ENCODE measurements around the gene ADAMTS2. TPM values are rescaled to one million over a fixed set of nuclear protein-coding genes. Genes with fewer than 3 reads are reported as not detected.
A peak's percentile ranks its signal among the peaks of the same experiment; 100 is the strongest.

ADAMTS2 gene
- total and polyA plus RNA-seq, 2 of the 4 experiments (the other 2 are of a cell fraction), result 19.0 to 58.8 TPM

GRCh38 chr5:179142434-179143198 lies 202.6 kb downstream of the ADAMTS2 start:
- in situ Hi-C loops (cut with MboI; ENCODE audit: low sequenced_read_pairs), result no loop called here
- ATAC-seq (ENCODE audit: low read depth), result peak; percentile 70
- Histone ChIP-seq H3K27ac (ENCODE audit: insufficient read depth, low read length) (no peak overlapping the region; the same call in 1 of the 2 replicates), H2BK20ac (ENCODE audit: low read depth, low read length) (peak overlapping the region; percentile 11; the same call in 1 of the 2 replicates), H3K27me3 (ENCODE audit: control insufficient read depth, insufficient read depth, low read length) (no peaks in the 10 kb centered on the region), H4K91ac (ENCODE audit: insufficient read depth, low read depth, low read length) (peak overlapping the region; percentile 31; the same call in 1 of the 2 replicates), H3K9ac (ENCODE audit: low read depth, low read length) (no peak overlapping the region), H4K8ac (ENCODE audit: low read depth in 2 of 2, low read length in 2 of 2) (peak overlapping the region in 1 of 2 experiments; percentile 84; a peak in 2 of 4 replicates), H3K23ac (ENCODE audit: low read depth, low read length) (no peak overlapping the region), H3K36me3 (ENCODE audit: control insufficient read depth, insufficient read depth, low read length) (no peaks in the 10 kb centered on the region), H3K14ac (replicated peaks; ENCODE audit: low read depth, low read length) (no peak overlapping the region; the same call in 1 of the 2 replicates), H2BK120ac (ENCODE audit: low read depth, low read length) (peak overlapping the region; percentile 52), H2AK9ac (replicated peaks; ENCODE audit: low read depth, low read length, poor library complexity) (no peak overlapping the region), H2AK5ac (ENCODE audit: low read depth, low read length) (peak overlapping the region; percentile 48), H3K79me1 (ENCODE audit: low read depth in 1 of 2, low read length in 2 of 2) (no peaks in the 10 kb centered on the region), H3K4me3 (ENCODE audit: insufficient read depth, low read depth, low read length) (no peak overlapping the region), H2BK5ac (ENCODE audit: low read depth, low read length, poor library complexity, severe bottlenecking) (peak overlapping the region; percentile 61), H2BK15ac (ENCODE audit: low read depth, low read length) (peak overlapping the region; percentile 1; the same call in 1 of the 3 replicates), H3K56ac (ENCODE audit: extremely low read depth, insufficient read depth, low read length) (no peak overlapping the region), H3K4ac (ENCODE audit: low read depth, low read length) (peak overlapping the region; percentile 49; the same call in 1 of the 2 replicates), H3K9me1 (ENCODE audit: insufficient read depth, low read length) (peaks cover 3% of the 10 kb centered on the region; the same call in 1 of the 2 replicates), H2AFZ (replicated peaks; ENCODE audit: low read length, poor library complexity) (no peak overlapping the region), H4K20me1 (ENCODE audit: insufficient read depth, low read length) (no peaks in the 10 kb centered on the region), H3K4me1 (ENCODE audit: control insufficient read depth, insufficient read depth, low read length) (peaks cover 5% of the 10 kb centered on the region), H3K9me3 (ENCODE audit: control insufficient read depth, insufficient read depth, low read length) (no peaks in the 10 kb centered on the region), H3K4me2 (ENCODE audit: low read depth, low read length) (0 out of 2 replicates have a peak overlapping the region, but pooled peaks have one; percentile 12), H3K18ac (ENCODE audit: low read depth, low read length) (no peak overlapping the region; the same call in 1 of the 2 replicates), H4K5ac (ENCODE audit: low read depth, low read length) (peak overlapping the region; percentile 24; the same call in 1 of the 2 replicates)
- intact Hi-C loops (cut with micrococcal nuclease), result no loop called here
- POLR2A ChIA-PET (ENCODE audit: unreplicated experiment), result no interaction called here
- no TSS peak for BruUV-seq (replicated peaks)
- CTCF ChIA-PET, result no interaction called here
- dilution Hi-C loops (cut with HindIII; ENCODE audit: low sequenced_read_pairs, unreplicated experiment), result no loop called here
- DNase-seq, result peak; percentile 87
- 29% methylated on average over 1 of the region's 3 CpGs; no CpG with 5 or more reads in 1 of the 2 experiments for WGBS, 2 experiments (ENCODE audit: extremely low coverage in 2 of 2, insufficient read length in 1 of 2)
- TF ChIP-seq MAFK (IDR thresholded peaks at IDR 0.05; ENCODE audit: low read depth, low read length) (peak; percentile 76), CEBPB (IDR thresholded peaks at IDR 0.05; ENCODE audit: low read depth, low read length) (no peak), POLR2A (IDR thresholded peaks at IDR 0.05; ENCODE audit: low read depth, low read length) (no peak), MAZ (IDR thresholded peaks at IDR 0.05; ENCODE audit: borderline replicate concordance, low read depth, low read length) (no peak), SMC3 (IDR thresholded peaks at IDR 0.05; ENCODE audit: low read depth, low read length) (no peak), RFX5 (IDR thresholded peaks at IDR 0.05; ENCODE audit: low read depth, low read length) (no peak), NFE2L2 (IDR thresholded peaks at IDR 0.05; ENCODE audit: low read depth, low read length) (no peak), CTCF (conservative IDR thresholded peaks at IDR 0.05; ENCODE audit: low read depth, low read length) (no peak), MXI1 (IDR thresholded peaks at IDR 0.05; ENCODE audit: borderline replicate concordance, low read depth, low read length) (no peak), RCOR1 (IDR thresholded peaks at IDR 0.05; ENCODE audit: insufficient replicate concordance, low read length) (no peak), RAD21 (IDR thresholded peaks at IDR 0.05; ENCODE audit: low read length) (no peak), CHD1 (IDR thresholded peaks at IDR 0.05; ENCODE audit: low read depth, low read length) (no peak), BHLHE40 (IDR thresholded peaks at IDR 0.05; ENCODE audit: low read depth, low read length) (peak; percentile 41; the same call in 1 of the 2 replicates)
- TF ChIP-seq, protein P1, sequence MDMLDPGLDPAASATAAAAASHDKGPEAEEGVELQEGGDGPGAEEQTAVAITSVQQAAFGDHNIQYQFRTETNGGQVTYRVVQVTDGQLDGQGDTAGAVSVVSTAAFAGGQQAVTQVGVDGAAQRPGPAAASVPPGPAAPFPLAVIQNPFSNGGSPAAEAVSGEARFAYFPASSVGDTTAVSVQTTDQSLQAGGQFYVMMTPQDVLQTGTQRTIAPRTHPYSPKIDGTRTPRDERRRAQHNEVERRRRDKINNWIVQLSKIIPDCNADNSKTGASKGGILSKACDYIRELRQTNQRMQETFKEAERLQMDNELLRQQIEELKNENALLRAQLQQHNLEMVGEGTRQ (IDR thresholded peaks at IDR 0.05; ENCODE audit: low read depth, low read length), result peak; percentile 28; the same call in 1 of the 2 replicates
